WTC11 (cell line): ENCODE results near the gene KIAA1328. TPM values are rescaled to one million over a fixed set of nuclear protein-coding genes. Genes with fewer than 3 reads are reported as not detected.

Experiments
- ATAC-seq: fragments of 200-7000 bp; cut with Tn5 transposase; 2 replicates; pipeline ENCODE4 v1.10.0; 2021; ENCODE audit warnings: mild to moderate bottlenecking, moderate library complexity
- CTCF ChIA-PET: fragments of 300-600 bp; sonication (Branson Sonifier 250); formaldehyde crosslinking; loops from one replicate; lab custom pipeline; 2021; ENCODE audit warnings: antibody characterized with exemption; lab: Charles Lee
- POLR2A ChIA-PET: fragments of 350-600 bp; sonication (Branson Sonifier 250); formaldehyde crosslinking; loops from one replicate; lab custom pipeline; 2021; ENCODE audit warnings: antibody characterized with exemption; lab: Charles Lee
- DNase-seq: peaks from one replicate; pipeline ENCODE4 v3.0.0; 2021; ENCODE audit warnings: low spot score
- H3K27ac Mint-ChIP-seq: 2 replicates; pipeline ENCODE4 v1.8.0; 2021; ENCODE audit warnings: mixed read lengths
- H3K27me3 Mint-ChIP-seq: 2 replicates; pipeline ENCODE4 v1.8.0; 2021; ENCODE audit warnings: low read depth, mild to moderate bottlenecking, moderate library complexity, mixed read lengths
- H3K36me3 Mint-ChIP-seq: 2 replicates; pipeline ENCODE4 v1.8.0; 2021; ENCODE audit warnings: mixed read lengths
- H3K4me1 Mint-ChIP-seq: 2 replicates; pipeline ENCODE4 v1.8.0; 2022; ENCODE audit warnings: mixed read lengths
- H3K4me3 Mint-ChIP-seq: 2 replicates; pipeline ENCODE4 v1.8.0; 2021; ENCODE audit warnings: mild to moderate bottlenecking, moderate library complexity, mixed read lengths
- H3K9me3 Mint-ChIP-seq: 2 replicates; pipeline ENCODE4 v1.8.0; 2021; ENCODE audit warnings: mixed read lengths
- AR ChIP-seq: fragments of 250-450 bp; sonication (Bioruptor Pico); IDR thresholded peaks from 2 replicates; pipeline ENCODE4 v1.9.0; 2021; ENCODE audit warnings: mild to moderate bottlenecking
- CTCF ChIP-seq: fragments of 200-600 bp; IDR thresholded peaks from 2 replicates; pipeline ENCODE4 v1.8.0; 2022; ENCODE audit warnings: antibody characterized with exemption
- FOXP1 ChIP-seq: sonication (generic); formaldehyde crosslinking; IDR thresholded peaks from 2 replicates; pipeline ENCODE4 v1.8.0; 2022; ENCODE audit warnings: missing genetic modification reagents, mild to moderate bottlenecking, moderate library complexity, borderline replicate concordance
- HMGXB4 ChIP-seq: sonication (generic); formaldehyde crosslinking; IDR thresholded peaks from 2 replicates; pipeline ENCODE4 v1.8.1; 2023; ENCODE audit warnings: mild to moderate bottlenecking, moderate library complexity, missing genetic modification reagents
- IRF1 ChIP-seq: sonication (generic); formaldehyde crosslinking; IDR thresholded peaks from 2 replicates; pipeline ENCODE4 v1.8.0; 2023; ENCODE audit warnings: missing genetic modification reagents
- MAX ChIP-seq: sonication (generic); formaldehyde crosslinking; IDR thresholded peaks from 2 replicates; pipeline ENCODE4 v1.8.0; 2022; ENCODE audit warnings: mild to moderate bottlenecking, missing genetic modification reagents
- MYBL2 ChIP-seq: sonication (generic); formaldehyde crosslinking; IDR thresholded peaks from 2 replicates; pipeline ENCODE4 v1.8.1; 2023; ENCODE audit warnings: mild to moderate bottlenecking, moderate library complexity, missing genetic modification reagents
- PREB ChIP-seq: sonication (generic); formaldehyde crosslinking; IDR thresholded peaks from 2 replicates; pipeline ENCODE4 v1.8.1; 2022; ENCODE audit warnings: mild to moderate bottlenecking, missing genetic modification reagents, moderate library complexity, borderline replicate concordance
- ZNF423 ChIP-seq: fragments of 250-450 bp; sonication (Bioruptor Pico); IDR thresholded peaks from 2 replicates; pipeline ENCODE4 v2.1.2; 2022; ENCODE audit warnings: mild to moderate bottlenecking, moderate library complexity
- total RNA-seq: library from RNA; stranded (reverse); gene quantifications from 3 replicates; pipeline ENCODE4 v1.2.3, GENCODE V29; 2021

Gene KIAA1328
- total RNA-seq, 1 experiment from 2014 or later: 4.8 TPM

- Mint-ChIP-seq H3K4me1 (0 out of 2 replicates have a peak, but pooled peaks cover 3% of the 10 kb centered on the region), H3K4me3 (no peak overlapping the region), H3K9me3 (peaks cover 25% of the 10 kb centered on the region), H3K27ac (no peak overlapping the region), H3K27me3 (no peaks in the 10 kb centered on the region; the same call in 1 of the 2 replicates), H3K36me3 (peaks cover 13% of the 10 kb centered on the region)
- ChIA-PET POLR2A (no interaction called here), CTCF (no interaction called here)
- TF ChIP-seq MAX (CRISPR knock-in tag) (no peak), AR (CRISPR knock-in tag) (no peak), CTCF (no peak), HMGXB4 (CRISPR knock-in tag) (no peak), MYBL2 (CRISPR knock-in tag) (no peak), FOXP1 (CRISPR knock-in tag) (no peak), ZNF423 (CRISPR knock-in tag) (no peak)
- no peak for DNase-seq
- ATAC-seq: no peak
Measured at GRCh38 chr18:36934884-36935283, 106.0 kb downstream of the KIAA1328 start.

GRCh38 chr18:36942264-36942663 lies 113.3 kb downstream of the KIAA1328 start:
- Mint-ChIP-seq H3K36me3 (peaks cover 10% of the 10 kb centered on the region; the same call in 1 of the 2 replicates), H3K4me1 (peaks cover 32% of the 10 kb centered on the region), H3K9me3 (peaks cover 18% of the 10 kb centered on the region), H3K27me3 (no peaks in the 10 kb centered on the region), H3K27ac (no peak overlapping the region), H3K4me3 (no peak overlapping the region)
- DNase-seq (no peak), ATAC-seq (peak; percentile 69)
- CTCF ChIA-PET: interaction anchor here (0.5 to 2.7 kb wide), 23 partner anchors 13 to 562 kb away, joined by 3 to 11 read pairs (median 3); no protein-coding TSS in a partner anchor
- TF ChIP-seq PREB (CRISPR knock-in tag) (no peak), IRF1 (CRISPR knock-in tag) (no peak), CTCF (peak; percentile 73), MAX (CRISPR knock-in tag) (no peak)
- POLR2A ChIA-PET: no interaction called here
